IMR-90 (cell line): ENCODE results near the gene RNF31. TPM values are rescaled to one million over a fixed set of nuclear protein-coding genes. Genes with fewer than 3 reads are reported as not detected.

Experiments used
- ATAC-seq: fragments of 200-7000 bp; cut with Tn5 transposase; 2 replicates; pipeline ENCODE4 v1.9.1; 2020; ENCODE audit warnings: low read depth, mild to moderate bottlenecking, moderate library complexity
- BruUV-seq: library from RNA; stranded (reverse); fragments of 400-500 nt; replicated peaks from 2 replicates; lab custom pipeline; 2021; lab: Mats Ljungman, UMichigan
- CTCF ChIA-PET: fragments of 300-600 bp; formaldehyde crosslinking; extraction: SDS; loops from one replicate; lab custom pipeline; 2021; ENCODE audit warnings: antibody characterized with exemption; lab: Yijun Ruan, JAX
- POLR2A ChIA-PET: fragments of 300-600 bp; sonication (Branson Sonifier 250); formaldehyde crosslinking; loops from one replicate; lab custom pipeline; 2022; ENCODE audit warnings: antibody characterized with exemption; ENCODE audit not compliant: unreplicated experiment; lab: Charles Lee
- DNase-seq: peaks from one replicate; pipeline ENCODE4 v3.0.0; 2013
- H2AFZ ChIP-seq: replicated peaks from 2 replicates; pipeline ENCODE3; 2013; ENCODE audit warnings: low read length, mild to moderate bottlenecking; ENCODE audit not compliant: poor library complexity
- H2AK5ac ChIP-seq: 2 replicates; pipeline ENCODE4 v1.6.1; 2013; ENCODE audit warnings: low read depth, low read length, inconsistent platforms
- H2AK9ac ChIP-seq: replicated peaks from 2 replicates; pipeline ENCODE3; 2013; ENCODE audit warnings: mild to moderate bottlenecking, low read depth, low read length, moderate library complexity; ENCODE audit not compliant: poor library complexity
- H2BK120ac ChIP-seq: 2 replicates; pipeline ENCODE4 v1.6.1; 2013; ENCODE audit warnings: low read depth, low read length, inconsistent platforms
- H2BK15ac ChIP-seq: 3 replicates; pipeline ENCODE4 v1.6.1; 2013; ENCODE audit warnings: low read depth, low read length, inconsistent platforms
- H2BK20ac ChIP-seq: 2 replicates; pipeline ENCODE4 v1.6.1; 2013; ENCODE audit warnings: low read depth, mild to moderate bottlenecking, inconsistent platforms, low read length, moderate library complexity
- H2BK5ac ChIP-seq: 2 replicates; pipeline ENCODE4 v1.6.1; 2013; ENCODE audit warnings: mild to moderate bottlenecking, low read depth, low read length, inconsistent platforms; ENCODE audit not compliant: poor library complexity, severe bottlenecking
- H3K14ac ChIP-seq: replicated peaks from 2 replicates; pipeline ENCODE4 v1.6.1; 2013; ENCODE audit warnings: low read depth, low read length, inconsistent platforms
- H3K18ac ChIP-seq: 2 replicates; pipeline ENCODE4 v1.6.1; 2013; ENCODE audit warnings: low read depth, low read length, control low read depth
- H3K23ac ChIP-seq: 2 replicates; pipeline ENCODE4 v1.6.1; 2013; ENCODE audit warnings: low read depth, low read length, inconsistent platforms
- H3K27ac ChIP-seq: 2 replicates; pipeline ENCODE4 v1.5.1; 2013; ENCODE audit warnings: mild to moderate bottlenecking, control low read depth, low read length; ENCODE audit not compliant: insufficient read depth
- H3K27me3 ChIP-seq: 2 replicates; pipeline ENCODE4 v1.6.1; 2013; ENCODE audit warnings: low read length; ENCODE audit not compliant: control insufficient read depth, insufficient read depth
- H3K36me3 ChIP-seq: 2 replicates; pipeline ENCODE4 v1.6.1; 2013; ENCODE audit warnings: low read length, mixed read lengths; ENCODE audit not compliant: control insufficient read depth, insufficient read depth
- H3K4ac ChIP-seq: 2 replicates; pipeline ENCODE4 v1.6.1; 2013; ENCODE audit warnings: low read depth, low read length, inconsistent platforms
- H3K4me1 ChIP-seq: 2 replicates; pipeline ENCODE4 v1.6.1; 2013; ENCODE audit warnings: low read length, mixed read lengths; ENCODE audit not compliant: control insufficient read depth, insufficient read depth
- H3K4me2 ChIP-seq: 2 replicates; pipeline ENCODE4 v1.6.1; 2013; ENCODE audit warnings: low read depth, mild to moderate bottlenecking, control low read depth, low read length, moderate library complexity
- H3K4me3 ChIP-seq: 2 replicates; pipeline ENCODE4 v1.5.1; 2013; ENCODE audit warnings: low read depth, mild to moderate bottlenecking, control low read depth, low read length, moderate library complexity; ENCODE audit not compliant: insufficient read depth
- H3K56ac ChIP-seq: 2 replicates; pipeline ENCODE4 v1.6.1; 2013; ENCODE audit warnings: low read length, inconsistent platforms; ENCODE audit not compliant: insufficient read depth; ENCODE audit errors: extremely low read depth
- H3K79me1 ChIP-seq, 2 experiments: 2 replicates each; pipeline ENCODE4 v1.6.1; 2013; ENCODE audit warnings: low read length in 2 of 2, inconsistent platforms in 1 of 2, low read depth in 1 of 2
- H3K9ac ChIP-seq: 2 replicates; pipeline ENCODE4 v1.6.1; 2013; ENCODE audit warnings: low read depth, low read length, control low read depth
- H3K9me1 ChIP-seq: 2 replicates; pipeline ENCODE4 v1.6.1; 2013; ENCODE audit warnings: low read length, inconsistent platforms; ENCODE audit not compliant: insufficient read depth
- H3K9me3 ChIP-seq: 2 replicates; pipeline ENCODE4 v1.6.1; 2013; ENCODE audit warnings: low read length; ENCODE audit not compliant: control insufficient read depth, insufficient read depth
- H4K20me1 ChIP-seq: 2 replicates; pipeline ENCODE4 v1.6.1; 2013; ENCODE audit warnings: low read length, inconsistent platforms; ENCODE audit not compliant: insufficient read depth
- H4K5ac ChIP-seq: 2 replicates; pipeline ENCODE4 v1.6.1; 2013; ENCODE audit warnings: mild to moderate bottlenecking, low read depth, low read length, control low read depth
- H4K8ac ChIP-seq, 2 experiments: 2 replicates each; pipeline ENCODE4 v1.6.1; 2013; ENCODE audit warnings: low read depth in 2 of 2, low read length in 2 of 2, control low read depth in 1 of 2, inconsistent platforms in 1 of 2
- H4K91ac ChIP-seq: 2 replicates; pipeline ENCODE4 v1.6.1; 2013; ENCODE audit warnings: low read depth, low read length, inconsistent platforms; ENCODE audit not compliant: insufficient read depth
- CHD1 ChIP-seq: IDR thresholded peaks from 2 replicates; pipeline ENCODE4 v1.6.1; 2012; ENCODE audit warnings: low read depth, low read length, improper control_type of control experiment
- MAZ ChIP-seq: IDR thresholded peaks from 2 replicates; pipeline ENCODE4 v1.6.1; 2012; ENCODE audit warnings: low read depth, mild to moderate bottlenecking, low read length, improper control_type of control experiment, moderate library complexity, borderline replicate concordance
- MXI1 ChIP-seq: IDR thresholded peaks from 2 replicates; pipeline ENCODE4 v1.6.1; 2012; ENCODE audit warnings: low read depth, mild to moderate bottlenecking, low read length, moderate library complexity, borderline replicate concordance
- POLR2A ChIP-seq: IDR thresholded peaks from 2 replicates; pipeline ENCODE4 v1.6.1; 2012; ENCODE audit warnings: mild to moderate bottlenecking, low read depth, low read length
- RAD21 ChIP-seq: IDR thresholded peaks from 2 replicates; pipeline ENCODE4 v1.6.1; 2012; ENCODE audit warnings: low read length, improper control_type of control experiment
- WGBS, 2 experiments: methylation state at CpG; one replicate each; pipeline versions ENCODE4 v1.1.5 to v1.1.7; 2013; ENCODE audit warnings: missing lambda C conversion rate in 2 of 2; ENCODE audit not compliant: insufficient read length in 1 of 2; ENCODE audit errors: extremely low coverage in 2 of 2; 5-methylcytosine and 5-hydroxymethylcytosine counted together
- dilution Hi-C: fragments of 300-500 bp; cut with HindIII; formaldehyde crosslinking; loops from one replicate; pipeline ENCODE4 v1.14.3; 2018; ENCODE audit warnings: low sequenced_read_pairs; ENCODE audit not compliant: unreplicated experiment
- in situ Hi-C: fragments of 300-500 bp; cut with MboI; formaldehyde crosslinking; loops from 3 replicates; pipeline ENCODE4 v1.14.3; 2019; ENCODE audit warnings: low sequenced_read_pairs, inconsistent platforms, mixed read lengths
- intact Hi-C: fragments of 100-400 bp; cut with micrococcal nuclease; formaldehyde crosslinking; loops from 2 replicates; pipeline ENCODE4 v1.10.0; 2022
- polyA plus RNA-seq, 3 experiments: library from polyadenylated mRNA; depleted of rRNA; stranded (reverse); fragments of >200 nt; gene quantifications; 2 replicates each; pipeline ENCODE4 v1.2.3, GENCODE V29; 2012; ENCODE audit warnings: low replicate concordance in 1 of 3
- total RNA-seq: library from RNA; depleted of rRNA; stranded (reverse); fragments of >200 nt; gene quantifications from 2 replicates; pipeline ENCODE4 v1.2.3, GENCODE V29; 2012

Gene RNF31
- total and polyA plus RNA-seq, 2 of the 4 experiments (the other 2 are of a cell fraction), result 31.6 to 37.5 TPM

DNA sequence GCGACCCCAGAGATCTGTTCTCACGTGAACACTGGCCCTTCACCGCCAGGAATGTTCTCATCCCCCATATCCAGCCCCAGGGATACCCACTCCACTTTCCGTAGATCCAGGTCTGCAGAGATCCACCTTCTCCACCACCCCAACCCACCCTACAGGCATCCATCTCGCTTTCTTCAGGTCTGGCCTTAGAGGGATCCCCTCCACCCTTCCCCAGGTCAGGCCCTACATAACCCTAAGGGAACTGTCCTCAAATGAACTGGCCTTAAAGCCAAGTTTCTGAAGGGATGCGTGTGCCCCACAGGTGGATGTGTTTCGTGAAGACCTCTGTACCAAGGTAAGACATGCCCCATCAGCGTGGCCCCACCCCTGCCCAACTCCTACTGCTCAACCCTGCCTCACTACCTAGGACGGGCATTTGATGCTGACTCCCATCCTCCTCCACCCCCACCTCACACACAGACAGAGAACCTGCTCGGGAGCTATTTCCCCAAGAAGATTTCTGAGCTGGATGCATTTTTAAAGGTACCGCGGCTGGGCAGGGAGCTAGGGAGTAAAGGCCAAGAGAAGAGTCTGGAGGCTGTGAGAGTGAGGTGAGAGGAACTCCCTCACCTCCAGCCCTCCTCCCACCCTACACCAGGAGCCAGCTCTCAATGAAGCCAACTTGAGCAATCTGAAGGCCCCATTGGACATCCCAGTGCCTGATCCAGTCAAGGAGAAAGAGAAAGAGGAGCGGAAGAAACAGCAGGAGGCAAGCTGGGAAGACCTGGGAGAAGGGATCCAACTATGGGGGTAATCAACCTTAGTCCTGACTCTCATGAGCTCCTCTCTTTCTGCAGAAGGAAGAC, 10.4 kb upstream of the RNF31 start:
- peaks cover 11% of the 10 kb centered on the region for H3K4me1 ChIP-seq
- 40% methylated on average over 3 of the region's 13 CpGs; no CpG with 5 or more reads in 1 of the 2 experiments for WGBS, 2 experiments
- no peak overlapping the region for H2BK20ac ChIP-seq
- H2BK15ac ChIP-seq, result no peak overlapping the region
- no peak overlapping the region; the same call in 1 of the 2 replicates for H2BK120ac ChIP-seq
- peak overlapping the region; percentile 59 for H2AK5ac ChIP-seq
- H3K23ac ChIP-seq, result peak overlapping the region; percentile 88
- H3K14ac ChIP-seq, result peak overlapping the region; percentile 68
- H3K9ac ChIP-seq, result peak overlapping the region; percentile 72
- dilution Hi-C loops, result no loop called here
- H3K4me3 ChIP-seq, result peak overlapping the region; percentile 97
- in situ Hi-C loops, result loop anchor here (10.0 to 25.0 kb wide), 3 partner anchors 298 to 1050 kb away; partner anchors contain the start of genes ACIN1, BCL2L2, C14orf119 and PABPN1
- H3K18ac ChIP-seq, result no peak overlapping the region
- H3K27ac ChIP-seq, result peak overlapping the region; percentile 79
- peak overlapping the region; percentile 71 for H3K4ac ChIP-seq
- H3K9me1 ChIP-seq, result peaks cover 19% of the 10 kb centered on the region
- intact Hi-C loops, result no loop called here
- H4K5ac ChIP-seq, result no peak overlapping the region
- H3K4me2 ChIP-seq, result peak overlapping the region; percentile 92
- no peaks in the 10 kb centered on the region for H3K9me3 ChIP-seq
- ATAC-seq (no peak), DNase-seq (no peak)
- peaks cover 17% of the 10 kb centered on the region for H4K20me1 ChIP-seq
- H3K27me3 ChIP-seq, result no peaks in the 10 kb centered on the region
- ChIA-PET CTCF (interaction anchor here (0.8 to 0.9 kb wide), 2 partner anchors 24 to 150 kb away, joined by 3 to 5 read pairs; partner anchors contain the start of gene IRF9), POLR2A (interaction anchor here (0.6 to 1.0 kb wide), 2 partner anchors 12 to 42 kb away, joined by 3 read pairs; no protein-coding TSS in a partner anchor)
- H4K8ac ChIP-seq, result peak overlapping the region in 1 of 2 experiments; percentile 77; a peak in 1 of 4 replicates
- TF ChIP-seq MAZ (no peak), CHD1 (no peak), MXI1 (no peak), RAD21 (no peak), POLR2A (no peak)
- no peak overlapping the region for H4K91ac ChIP-seq
- H3K56ac ChIP-seq, result 0 out of 2 replicates have a peak overlapping the region, but pooled peaks have one; percentile 9
- BruUV-seq, result no TSS peak
- H3K36me3 ChIP-seq, result peaks cover 23% of the 10 kb centered on the region
- H3K79me1 ChIP-seq, result peaks cover 17 to 46% of the 10 kb centered on the region in 2 experiments; a peak in 3 of 4 replicates
- peak overlapping the region; percentile 99 for H2AFZ ChIP-seq
- peak overlapping the region; percentile 78 for H2BK5ac ChIP-seq
- peak overlapping the region; percentile 80 for H2AK9ac ChIP-seq
